NCI-H128 (cell line): ENCODE data around the gene TNIP2.
"Not testable (repeated sequence)": the region's sequence is repeated elsewhere in the genome, so short reads cannot be mapped to it uniquely, and the experiment has no call there.

Experiments used
- DNase-seq: peaks from one replicate; lab custom pipeline; 2025; ENCODE audit not compliant: unreplicated experiment; lab: John Stamatoyannopoulos, UW

The TNIP2 gene

GRCh38 chr4:2793586-2794485 is 37.7 kb upstream of the TNIP2 start:
- DNase-seq = no peak

GRCh38 chr4:2792711-2793585 is 36.8 kb upstream of the TNIP2 start, which contains the start of gene SH3BP2:
Gene SH3BP2, plus strand, starts transcription at chr4:2793085. Its CDS starts 27,533 bp downstream, at chr4:2820618.
- DNase-seq = no peak

GRCh38 chr4:2792396-2792710 is 36.2 kb upstream of the TNIP2 start:
- DNase-seq = no peak

GRCh38 chr4:2791518-2792395 is 35.6 kb upstream of the TNIP2 start:
- no peak for DNase-seq

- no peak for DNase-seq
Measured at GRCh38 chr4:2790583-2791517, 34.7 kb upstream of the TNIP2 start.

GRCh38 chr4:2789793-2790582 is 33.9 kb upstream of the TNIP2 start:
- DNase-seq = no peak

- no peak for DNase-seq
Measured at GRCh38 chr4:2789351-2789750, 33.2 kb upstream of the TNIP2 start.

GRCh38 chr4:2788532-2789103 is 32.5 kb upstream of the TNIP2 start:
- DNase-seq = no peak

- no peak for DNase-seq
Measured at GRCh38 chr4:2788101-2788500, 32.0 kb upstream of the TNIP2 start.

- no peak for DNase-seq
Measured at GRCh38 chr4:2787230-2788100, 31.3 kb upstream of the TNIP2 start.

GRCh38 chr4:2786794-2787229 is 30.7 kb upstream of the TNIP2 start:
- no peak for DNase-seq

GRCh38 chr4:2786152-2786671 is 30.1 kb upstream of the TNIP2 start:
- no peak for DNase-seq

- no peak for DNase-seq
Measured at GRCh38 chr4:2785613-2786012, 29.5 kb upstream of the TNIP2 start.

GRCh38 chr4:2783790-2784189 is 27.7 kb upstream of the TNIP2 start:
- no peak for DNase-seq

GRCh38 chr4:2781911-2782310 is 25.8 kb upstream of the TNIP2 start:
- no peak for DNase-seq

GRCh38 chr4:2780643-2781042 is 24.5 kb upstream of the TNIP2 start:
- not testable (repeated sequence) for DNase-seq

GRCh38 chr4:2771264-2771663 is 15.1 kb upstream of the TNIP2 start:
- no peak for DNase-seq

GRCh38 chr4:2768921-2769336 is 12.8 kb upstream of the TNIP2 start:
- DNase-seq = no peak
